NCI-H1930 (cell line): Measurements from ENCODE around the gene RAB8B.

Source experiments
- DNase-seq, 2 experiments: peaks; one replicate each; lab custom pipeline; 2025; lab: John Stamatoyannopoulos, UW

Gene RAB8B

DNA sequence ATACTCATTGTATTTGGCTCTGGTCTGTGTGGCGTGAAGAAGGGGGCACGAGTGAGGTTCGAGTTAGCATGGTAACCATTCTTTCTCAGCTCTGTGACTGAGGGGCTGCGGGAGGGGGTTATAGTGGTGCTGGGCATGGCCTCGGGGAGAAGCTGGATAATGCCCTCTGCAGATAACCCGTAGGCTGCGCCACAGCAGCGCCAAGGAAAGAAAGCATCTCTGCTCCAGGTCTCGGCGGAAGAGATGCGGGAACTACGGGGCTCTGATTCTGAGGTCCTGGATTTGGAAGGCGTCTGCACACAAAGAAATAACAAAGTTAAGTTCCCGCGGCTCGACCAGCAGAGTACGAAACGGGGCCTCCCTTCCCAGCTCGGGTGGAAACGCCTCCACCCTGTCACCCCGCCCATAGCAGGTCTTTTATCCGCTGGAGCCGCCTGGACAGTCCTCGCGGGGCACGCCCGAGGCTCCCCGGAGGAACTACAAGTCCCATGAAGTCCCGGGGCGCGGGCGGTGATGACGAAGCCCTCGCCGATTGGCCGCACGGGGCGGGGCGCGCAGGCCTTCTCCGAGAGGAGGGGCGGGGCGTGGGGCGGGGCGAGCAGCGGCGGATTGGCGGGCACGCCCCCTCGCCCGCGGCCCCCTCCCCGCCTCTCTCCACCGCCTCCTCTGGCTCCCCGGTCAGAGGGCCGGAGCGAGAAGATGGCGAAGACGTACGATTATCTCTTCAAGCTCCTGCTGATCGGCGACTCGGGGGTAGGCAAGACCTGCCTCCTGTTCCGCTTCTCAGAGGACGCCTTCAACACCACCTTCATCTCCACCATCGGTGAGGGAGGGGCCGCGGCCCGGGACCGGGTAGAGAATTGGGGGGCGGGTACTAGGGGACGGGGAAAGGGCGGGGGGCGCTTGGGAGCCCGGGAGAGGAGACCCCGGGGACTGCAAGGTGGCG lies at the start of gene RAB8B:
RAB8B (plus strand) TSS at position 681 of the 946 bp plus-strand sequence; CDS start at position 700, 19 bp downstream.
- peak; percentile 83 to 91 for DNase-seq

DNA sequence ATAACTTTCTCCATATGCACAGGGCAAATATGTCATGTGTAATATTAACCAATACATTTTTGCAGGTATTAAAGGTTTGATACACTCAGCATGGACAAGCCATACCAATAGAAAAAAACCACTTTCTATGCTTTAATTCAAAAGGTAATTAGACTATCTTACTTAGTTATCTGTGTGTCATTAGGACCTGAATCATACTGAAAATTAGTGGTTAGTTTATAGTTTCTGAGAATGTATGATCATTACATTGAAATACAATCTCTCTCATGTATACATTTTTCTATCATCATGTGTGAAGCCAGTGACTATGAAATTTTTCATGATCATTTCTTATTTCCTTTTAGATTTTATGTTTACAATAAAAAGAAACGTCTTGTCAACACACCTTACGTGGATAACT lies 48.5 kb upstream of the RAB8B start:
- no peak for DNase-seq

GRCh38 chr15:63145426-63145825 lies 44.0 kb upstream of the RAB8B start:
- no peak for DNase-seq

DNA sequence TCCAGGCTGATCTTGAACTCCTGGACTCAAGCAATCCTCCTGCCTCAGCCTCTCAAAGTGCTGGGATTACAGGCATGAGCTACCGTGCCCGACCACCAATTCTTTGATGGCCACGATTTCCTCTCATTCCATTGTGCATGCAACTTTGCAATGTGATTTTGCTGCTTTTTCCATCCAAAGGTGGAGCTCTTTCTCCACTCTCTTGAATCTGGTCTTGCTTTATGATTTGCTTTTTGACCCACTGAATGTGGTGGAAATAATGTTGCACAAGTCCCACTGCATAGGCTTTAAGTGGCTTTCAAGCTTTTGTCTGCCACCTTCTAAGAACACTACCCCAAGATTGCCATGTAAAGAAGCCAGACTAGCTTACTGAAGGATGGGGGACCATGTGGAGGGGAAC lies 42.7 kb upstream of the RAB8B start:
- DNase-seq = no peak

DNA sequence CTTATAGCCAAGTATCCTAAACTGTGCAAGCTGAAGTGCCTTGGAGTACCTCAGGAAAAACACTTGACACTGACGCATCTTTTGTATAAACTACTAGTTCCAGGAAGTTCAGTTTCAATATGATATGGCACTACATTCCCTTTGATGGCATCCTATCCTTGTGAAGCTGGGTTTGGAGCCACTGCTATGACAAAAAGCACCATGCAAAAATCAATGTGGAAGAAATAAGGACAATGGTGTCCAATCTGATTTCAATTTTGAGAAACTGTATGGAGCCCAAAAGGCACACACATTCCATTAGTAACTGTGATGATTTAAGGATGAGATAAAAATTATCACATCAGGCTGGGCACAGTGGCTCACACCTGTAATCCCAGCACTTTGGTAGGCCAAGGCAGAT lies 37.7 kb upstream of the RAB8B start:
- DNase-seq = no peak

DNA sequence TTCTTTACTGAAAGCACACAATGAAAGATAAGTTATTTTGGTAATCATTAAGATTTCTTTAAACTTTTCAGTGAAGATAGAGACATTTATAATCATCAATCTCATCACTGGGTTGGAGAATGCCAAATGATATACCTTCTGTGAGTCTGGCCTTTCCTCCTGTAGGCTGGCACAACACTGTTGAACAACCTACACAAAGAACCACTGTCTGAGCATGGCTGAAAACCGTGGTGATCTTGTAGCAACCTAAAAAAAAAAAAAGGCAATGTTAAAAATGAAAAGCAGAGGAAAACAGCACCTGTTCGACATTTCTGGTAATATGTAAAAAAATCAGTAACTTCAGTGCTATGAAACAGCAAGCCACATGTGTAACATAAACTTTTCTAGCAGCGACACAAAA lies 33.9 kb upstream of the RAB8B start:
- no peak for DNase-seq

GRCh38 chr15:63156086-63156710 lies 33.2 kb upstream of the RAB8B start:
- DNase-seq = no peak

- DNase-seq = no peak
Measured at GRCh38 chr15:63156755-63157117, 32.7 kb upstream of the RAB8B start.

DNA sequence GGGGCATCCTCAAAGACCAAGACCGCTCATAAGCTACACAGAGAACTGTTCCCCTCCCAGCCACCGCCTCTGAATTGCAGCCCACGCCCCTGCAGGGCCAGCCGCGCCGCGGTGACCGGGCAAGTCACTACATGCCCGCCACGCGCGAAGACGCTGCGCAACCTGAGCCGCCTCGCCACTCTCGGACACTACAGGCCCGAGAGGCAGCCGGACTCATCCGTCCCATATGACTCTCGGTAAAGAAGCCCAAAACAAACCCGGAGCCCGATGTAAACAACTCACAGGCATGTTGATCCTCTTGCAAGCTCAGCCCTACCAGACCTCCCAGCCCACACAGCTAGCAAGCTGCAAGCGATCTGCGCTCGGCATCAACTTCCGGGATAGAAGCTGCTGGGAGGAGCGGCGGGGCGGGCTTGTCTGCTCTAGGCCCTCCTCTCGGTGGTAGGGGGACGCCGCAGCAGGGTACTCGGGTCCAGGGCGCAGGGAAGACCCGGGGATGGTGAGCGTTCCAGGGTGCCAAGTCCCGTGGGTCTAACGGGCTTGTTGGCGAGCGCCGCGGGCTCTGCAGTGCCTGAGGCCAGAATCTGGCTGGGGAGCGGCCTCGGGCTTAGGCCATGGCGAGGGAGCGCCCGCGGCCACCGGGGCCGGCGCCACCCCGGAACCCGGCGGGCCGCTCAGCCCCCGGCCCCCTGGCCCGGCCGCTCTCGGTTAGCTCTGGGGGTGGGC lies 32.1 kb upstream of the RAB8B start, which contains the start of gene RPS27L:
RPS27L (minus strand) TSS at position 360 of the 726 bp plus-strand sequence; CDS start at position 288, 72 bp downstream.
- peak; percentile 64 to 66 for DNase-seq

- no peak for DNase-seq
Measured at GRCh38 chr15:63157891-63158431, 31.4 kb upstream of the RAB8B start.

- DNase-seq = no peak
Measured at GRCh38 chr15:63160638-63161037, 28.8 kb upstream of the RAB8B start.

- no peak for DNase-seq
Measured at GRCh38 chr15:63163217-63163616, 26.2 kb upstream of the RAB8B start.

GRCh38 chr15:63165166-63165859 lies 24.1 kb upstream of the RAB8B start:
- no peak for DNase-seq

DNA sequence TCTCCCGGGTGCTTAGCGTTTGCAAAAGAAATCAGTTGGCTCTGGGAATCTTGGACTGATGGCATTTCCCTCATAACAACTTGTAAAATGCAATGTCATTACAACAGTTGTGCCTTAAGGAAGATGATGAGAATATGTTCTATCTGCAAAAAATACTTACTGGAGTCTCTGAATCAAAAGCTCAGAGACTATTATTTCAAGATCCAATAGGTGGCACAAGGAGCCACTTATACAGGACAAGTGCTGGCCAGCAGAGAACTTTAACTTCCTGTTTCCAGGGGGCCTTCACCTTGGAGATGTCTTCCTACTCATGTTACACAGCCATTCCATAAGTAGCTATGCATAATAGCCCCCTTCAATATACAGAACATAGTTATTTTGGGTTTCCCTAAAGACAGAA lies 23.2 kb upstream of the RAB8B start:
- DNase-seq = no peak

- no peak for DNase-seq
Measured at GRCh38 chr15:63169788-63170187, 19.6 kb upstream of the RAB8B start.

- no peak for DNase-seq
Measured at GRCh38 chr15:63172376-63172775, 17.0 kb upstream of the RAB8B start.

DNA sequence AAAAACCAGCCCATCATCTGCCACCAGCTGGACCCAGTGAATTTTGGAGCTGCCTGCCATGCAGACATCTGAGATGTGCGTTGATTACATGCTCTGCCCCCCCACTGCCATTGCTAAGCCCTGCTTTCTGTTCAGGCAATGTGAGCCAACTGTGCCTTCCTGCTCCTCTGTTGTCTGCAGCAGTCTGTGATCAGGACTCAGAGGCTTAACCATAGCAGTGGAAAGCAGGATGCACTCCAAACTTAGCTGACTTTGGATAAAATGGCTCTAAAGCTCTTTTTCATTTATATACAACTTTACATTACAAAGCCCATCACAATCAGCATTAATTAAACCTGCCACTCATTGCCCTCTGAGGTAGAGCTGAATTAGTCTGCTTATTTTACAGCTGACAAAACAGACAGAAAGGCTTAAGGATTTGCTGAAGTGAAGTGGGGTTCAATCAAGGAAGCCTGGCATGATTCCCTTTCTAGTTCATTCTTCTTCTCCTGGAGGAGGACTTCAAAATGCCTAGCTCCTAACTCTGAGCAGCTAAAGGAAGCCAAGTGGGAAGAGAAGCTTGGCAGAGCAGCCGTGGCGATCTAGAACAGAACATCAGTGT lies 16.5 kb upstream of the RAB8B start:
- no peak for DNase-seq

- DNase-seq = no peak
Measured at GRCh38 chr15:63176302-63176701, 13.1 kb upstream of the RAB8B start.

DNA sequence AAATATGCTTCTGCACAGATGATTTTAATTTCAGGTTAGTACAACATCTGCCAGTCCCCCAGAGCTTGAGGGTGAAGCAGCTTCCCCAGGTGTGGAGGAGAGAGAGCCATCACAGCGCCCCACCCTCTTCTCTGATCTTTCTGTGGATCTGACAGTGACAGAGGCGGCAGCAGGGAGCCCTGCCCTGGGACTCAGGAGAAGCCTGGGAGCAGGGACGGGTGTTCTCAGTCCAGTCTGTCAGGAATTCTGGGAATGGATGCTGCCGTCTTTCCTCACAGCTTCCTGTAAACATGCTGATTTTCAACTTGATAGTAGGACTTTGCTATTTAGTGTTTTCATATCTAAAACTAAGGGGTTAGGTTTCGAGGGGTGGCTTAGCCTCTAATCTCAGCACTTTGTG lies 11.4 kb upstream of the RAB8B start:
- no peak for DNase-seq

DNA sequence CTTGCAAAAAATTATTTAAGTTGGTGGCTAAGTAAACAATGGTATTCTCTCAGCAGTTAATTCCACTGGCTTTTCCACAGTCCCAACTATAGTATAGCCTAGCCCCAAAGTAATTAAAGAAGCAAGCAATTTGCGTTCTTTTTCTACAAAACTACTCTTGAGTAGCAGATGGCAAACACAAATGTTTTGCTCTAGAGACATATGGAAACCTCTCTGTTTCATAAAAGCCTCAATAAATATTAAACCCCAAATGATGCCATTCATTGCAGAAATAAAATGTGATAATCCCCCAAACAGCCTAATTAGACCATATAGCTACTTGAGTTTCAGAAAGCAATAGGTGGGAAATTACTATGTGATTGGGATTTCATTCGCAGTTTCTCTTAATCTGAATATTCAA lies 8.7 kb upstream of the RAB8B start:
- no peak for DNase-seq

- DNase-seq = no peak
Measured at GRCh38 chr15:63181648-63182047, 7.8 kb upstream of the RAB8B start.
